HG03045 (cell line): Measurements from ENCODE around the gene HOXB2.

Experiments
- ATAC-seq: cut with Tn5 transposase; IDR thresholded peaks from one replicate; pipeline ENCODE4 v1.9.1; 2021; ENCODE audit warnings: mild to moderate bottlenecking, moderate library complexity; ENCODE audit not compliant: unreplicated experiment

The HOXB2 gene

DNA sequence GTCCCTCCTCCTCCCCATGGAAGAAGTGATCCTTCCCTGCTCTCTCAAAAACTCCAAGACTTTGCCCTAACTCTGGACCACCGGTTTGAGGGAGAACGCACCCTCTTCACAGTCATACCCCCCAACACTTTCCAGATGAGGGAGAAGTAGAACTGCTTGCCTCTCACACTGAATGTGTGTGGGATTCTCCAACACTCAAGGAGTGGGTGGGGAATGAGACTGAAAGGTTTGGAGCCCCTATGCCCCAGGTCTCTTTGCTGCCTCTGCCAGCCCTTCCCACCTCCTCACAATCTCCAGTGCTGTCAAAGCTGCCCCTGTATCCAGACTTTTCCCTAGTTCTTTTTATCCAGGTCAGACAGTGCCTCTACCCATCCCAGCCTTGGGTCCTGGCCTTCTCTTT, 21.8 kb upstream of the HOXB2 start:
- ATAC-seq = no peak

DNA sequence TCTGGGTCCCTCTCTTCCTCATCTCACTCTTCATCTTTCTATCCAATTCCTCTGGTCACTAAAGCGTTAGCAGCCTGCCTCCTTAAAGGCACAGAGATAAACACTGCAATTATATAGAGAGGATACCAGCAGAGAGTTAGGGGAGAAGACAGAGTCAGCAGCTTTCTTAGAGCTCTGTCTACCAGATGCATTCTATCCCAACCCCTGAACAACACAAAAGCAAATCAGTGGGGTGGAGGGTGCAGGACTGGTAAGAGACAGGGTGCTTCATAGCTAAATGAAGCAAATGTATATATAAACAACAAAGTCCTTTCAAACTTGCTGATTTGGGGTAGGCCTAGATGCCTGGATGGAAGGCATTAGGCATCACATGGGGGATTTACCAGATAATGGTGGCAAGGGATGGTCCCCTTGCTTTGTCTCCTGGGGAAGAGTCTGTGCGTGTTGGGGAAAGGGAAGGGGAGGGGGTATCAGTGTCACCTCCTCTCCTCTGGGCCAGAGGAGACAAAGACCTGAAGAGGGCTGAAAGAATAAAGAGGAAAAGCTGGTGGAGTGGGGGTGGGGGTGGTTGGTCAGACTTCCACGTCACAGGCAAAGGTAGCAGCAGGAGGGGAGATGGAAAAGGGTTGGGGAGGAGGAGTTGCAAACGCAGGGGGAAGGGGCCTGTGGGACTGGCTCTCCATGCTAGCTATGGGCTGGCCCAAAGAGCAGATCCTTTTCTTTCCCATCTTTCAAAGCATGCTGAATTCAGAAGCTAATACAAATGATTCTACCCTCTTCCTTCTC, 21.2 kb upstream of the HOXB2 start:
- no peak for ATAC-seq

DNA sequence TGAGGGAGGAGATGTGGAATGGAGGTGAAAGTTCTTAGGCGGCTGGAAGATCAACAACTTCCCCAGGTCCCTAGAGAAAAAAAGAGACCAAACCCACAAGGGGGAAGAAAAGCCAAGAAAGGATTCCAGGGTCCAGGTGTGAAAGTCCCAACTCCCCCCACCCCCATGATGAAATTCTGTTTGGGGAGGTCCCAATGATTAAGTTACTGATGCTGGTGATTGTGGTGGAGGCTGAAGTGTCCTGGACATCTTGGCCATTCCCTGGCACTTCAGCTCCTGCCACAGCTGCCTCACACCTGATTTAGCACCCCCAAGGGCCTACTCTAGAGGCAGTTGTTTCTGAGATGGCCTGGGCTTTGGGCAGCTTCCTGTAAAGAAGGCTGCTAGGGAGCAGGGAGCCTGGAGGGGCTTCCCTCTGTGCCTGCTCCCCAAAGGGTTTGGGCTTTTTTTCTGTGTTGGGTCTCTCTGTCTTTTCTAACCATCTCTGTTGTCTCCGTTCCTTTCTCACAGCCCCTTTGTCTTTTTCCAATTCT, 20.2 kb upstream of the HOXB2 start:
- ATAC-seq = no peak

DNA sequence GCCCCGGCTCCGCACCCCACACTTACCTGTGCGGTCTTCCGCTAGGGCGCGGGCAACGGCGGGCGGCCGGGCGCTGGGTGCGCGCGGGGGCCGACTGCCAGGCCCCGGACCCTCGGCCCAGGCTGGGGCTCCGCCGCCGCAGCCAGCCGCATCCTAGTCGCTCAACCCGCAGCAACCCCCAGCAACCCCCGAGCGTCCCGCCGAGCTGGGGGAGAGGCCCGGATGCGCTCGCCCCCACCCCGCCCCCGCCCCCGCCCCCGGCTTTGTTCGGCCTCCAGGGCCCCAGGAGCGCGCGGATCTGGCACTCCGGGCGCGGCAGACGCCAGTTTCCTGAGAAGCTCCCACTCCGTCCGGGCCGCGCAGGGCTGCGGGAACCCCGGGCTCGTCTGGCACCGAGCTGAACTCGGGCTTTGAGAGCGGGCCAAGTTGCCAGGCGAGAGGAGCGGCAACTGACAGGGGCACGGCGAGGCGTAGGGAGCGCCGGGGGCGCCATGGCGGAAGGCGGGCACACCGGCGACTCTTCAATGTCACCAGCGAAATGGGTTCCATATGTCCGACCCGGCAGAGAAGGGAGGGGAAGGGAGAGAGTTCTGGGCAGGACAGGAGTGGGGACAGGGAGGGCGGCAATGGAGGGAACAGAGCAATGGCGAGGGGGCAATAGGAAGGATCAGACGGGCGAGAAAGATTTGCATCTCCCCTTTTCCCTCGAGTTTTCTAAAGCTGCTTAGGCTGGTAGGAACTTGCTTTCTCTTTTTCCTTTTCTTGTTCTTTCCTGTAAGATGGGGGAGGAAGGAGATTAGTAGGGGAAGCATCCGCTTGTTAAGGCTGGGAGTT, 19.5 kb upstream of the HOXB2 start:
- no peak for ATAC-seq

DNA sequence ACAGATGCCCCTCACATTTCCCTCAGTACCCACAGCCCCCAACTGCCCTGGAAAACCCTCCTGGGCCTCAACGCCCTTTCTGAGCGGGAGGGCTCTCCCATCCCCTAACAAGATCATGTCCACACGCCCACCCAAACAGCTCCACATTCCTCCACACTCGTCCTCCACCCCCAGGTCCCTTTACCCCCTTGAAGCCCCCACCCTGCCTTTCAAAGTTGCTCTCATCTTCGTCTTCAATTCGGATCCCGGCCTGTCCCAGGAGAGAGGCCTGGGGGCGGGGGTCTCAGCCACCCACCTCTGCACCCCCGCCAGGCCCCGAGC, 18.9 kb upstream of the HOXB2 start:
- no peak for ATAC-seq

DNA sequence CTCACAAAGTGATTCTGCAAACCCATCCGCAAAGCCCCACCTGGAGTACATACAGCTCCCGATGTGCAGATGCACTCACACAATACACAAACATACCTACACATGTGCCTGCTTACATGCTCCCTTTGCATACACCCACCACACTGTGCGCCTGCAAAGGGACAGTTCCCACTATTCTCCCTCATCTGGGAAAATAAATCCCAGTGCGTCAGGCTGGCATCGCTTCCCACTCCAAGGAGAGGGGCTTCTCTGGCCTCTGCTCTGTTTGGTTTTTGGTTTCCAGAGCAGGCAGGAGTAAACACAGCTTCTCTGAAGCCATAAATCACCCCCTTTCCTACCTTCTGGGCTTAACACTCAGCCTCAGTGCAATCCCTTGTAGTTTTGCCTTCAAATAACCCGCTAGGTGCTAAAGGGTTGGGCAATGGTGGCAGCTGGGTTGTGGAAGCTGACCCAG, 18.5 kb upstream of the HOXB2 start:
- ATAC-seq = no peak

DNA sequence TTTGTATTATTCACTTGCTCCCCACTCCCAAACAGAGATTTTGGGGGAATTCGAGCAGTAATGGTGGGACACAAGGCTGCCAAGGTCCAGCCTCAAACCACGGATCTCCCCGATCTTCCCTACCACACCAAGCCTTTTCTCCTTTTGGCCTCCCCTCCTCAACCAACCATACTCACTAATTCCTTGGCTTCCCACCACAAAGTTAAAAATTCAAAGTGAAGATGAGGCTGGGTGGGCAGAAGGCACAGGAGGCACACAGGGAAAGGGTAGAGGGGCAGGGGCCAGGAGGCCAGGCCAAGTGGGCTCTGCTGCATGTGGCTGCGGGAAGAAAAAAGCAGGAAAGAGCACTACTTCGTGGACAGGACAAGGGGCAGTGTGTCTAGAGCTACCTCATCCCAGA, 18.0 kb upstream of the HOXB2 start:
- ATAC-seq = no peak

DNA sequence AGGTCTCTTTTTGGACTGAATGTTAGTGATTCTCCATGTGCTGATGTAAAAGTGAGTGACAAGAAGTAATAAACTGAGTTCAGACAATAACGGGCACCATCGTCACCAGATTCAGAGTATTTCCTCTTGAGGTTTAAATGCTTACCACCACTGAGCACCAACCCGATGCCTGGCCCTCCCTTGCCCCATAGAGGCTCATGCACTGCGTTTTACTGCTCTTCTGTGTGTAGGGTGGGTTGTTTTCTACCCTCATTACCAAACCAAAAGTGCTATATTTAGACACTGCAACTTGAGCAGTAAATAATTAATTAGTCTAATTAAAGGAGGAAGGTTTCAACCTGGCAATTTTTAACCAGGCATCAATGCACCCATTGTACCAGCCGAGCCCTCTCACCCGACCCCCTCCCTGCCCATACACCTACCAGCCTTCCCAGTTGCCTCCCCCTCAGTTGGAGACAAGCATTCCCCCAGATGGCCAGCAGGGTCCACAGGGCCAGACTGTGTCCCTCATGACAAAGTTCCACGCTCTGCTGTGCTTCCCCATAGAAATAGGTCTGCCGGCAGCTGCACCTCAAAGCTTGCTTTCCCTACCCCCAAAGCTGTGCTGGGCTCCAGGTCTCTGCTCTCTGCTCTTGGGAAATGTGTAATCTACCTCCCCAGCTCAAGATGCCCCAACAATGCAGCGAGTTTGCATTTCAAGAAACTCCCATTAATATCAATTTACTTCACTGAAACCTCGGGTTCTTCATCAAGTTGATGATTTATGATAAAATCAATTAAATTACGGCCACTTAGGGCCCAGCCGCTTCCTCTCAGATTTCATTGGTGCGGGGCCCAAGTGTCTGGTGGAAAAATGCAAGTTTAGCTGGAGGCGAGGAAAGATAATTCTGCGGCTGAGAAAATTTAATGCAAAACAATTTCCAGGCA, 17.2 kb upstream of the HOXB2 start:
- ATAC-seq = no peak

DNA sequence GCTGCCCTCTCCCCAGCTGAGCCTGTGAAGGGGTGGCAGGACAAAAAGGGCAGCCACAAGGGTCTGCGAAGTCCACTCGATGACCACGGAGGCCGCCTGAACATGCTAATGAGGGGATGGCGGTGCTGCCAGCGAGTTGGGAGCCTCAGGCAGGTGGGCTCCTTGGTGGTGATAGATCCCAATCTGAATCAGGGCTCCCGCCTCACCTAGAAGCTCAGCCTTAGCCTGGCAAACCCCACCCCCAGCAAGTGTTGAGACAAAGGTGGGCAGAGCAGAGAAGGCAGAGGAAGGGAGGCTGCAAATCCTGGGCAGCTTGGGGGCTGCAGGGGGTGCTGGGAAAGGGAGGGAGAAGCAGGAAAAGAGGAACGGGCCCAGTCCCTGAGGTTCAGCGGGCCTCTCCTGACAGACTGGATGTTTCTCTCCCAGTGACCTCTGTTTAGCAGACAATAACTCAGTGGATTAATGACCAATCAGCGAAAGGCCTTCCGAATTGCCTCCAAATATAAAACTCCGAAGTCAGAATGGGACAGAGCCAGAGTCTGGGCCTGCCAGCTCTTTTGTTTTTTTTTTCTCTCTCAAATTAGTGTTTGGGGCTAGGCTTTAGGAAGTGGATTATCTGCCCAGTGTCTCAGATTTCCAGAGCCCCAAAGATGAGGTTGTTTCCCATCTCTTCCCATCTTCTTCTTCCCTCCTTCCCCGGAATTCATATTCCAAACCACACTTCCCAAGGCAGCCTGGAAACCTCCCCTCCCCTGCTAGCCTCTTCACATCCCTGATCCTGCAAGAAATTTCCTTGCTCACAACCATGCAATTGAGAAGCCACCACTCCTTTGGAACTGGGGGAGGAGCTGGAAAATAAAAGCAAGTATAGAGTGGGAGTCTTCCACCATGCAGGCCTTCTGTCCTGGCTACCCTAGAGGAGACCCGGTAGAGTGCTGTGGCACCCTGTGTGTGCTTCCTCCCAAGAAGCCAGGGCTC, 15.2 kb upstream of the HOXB2 start:
- ATAC-seq = no peak

DNA sequence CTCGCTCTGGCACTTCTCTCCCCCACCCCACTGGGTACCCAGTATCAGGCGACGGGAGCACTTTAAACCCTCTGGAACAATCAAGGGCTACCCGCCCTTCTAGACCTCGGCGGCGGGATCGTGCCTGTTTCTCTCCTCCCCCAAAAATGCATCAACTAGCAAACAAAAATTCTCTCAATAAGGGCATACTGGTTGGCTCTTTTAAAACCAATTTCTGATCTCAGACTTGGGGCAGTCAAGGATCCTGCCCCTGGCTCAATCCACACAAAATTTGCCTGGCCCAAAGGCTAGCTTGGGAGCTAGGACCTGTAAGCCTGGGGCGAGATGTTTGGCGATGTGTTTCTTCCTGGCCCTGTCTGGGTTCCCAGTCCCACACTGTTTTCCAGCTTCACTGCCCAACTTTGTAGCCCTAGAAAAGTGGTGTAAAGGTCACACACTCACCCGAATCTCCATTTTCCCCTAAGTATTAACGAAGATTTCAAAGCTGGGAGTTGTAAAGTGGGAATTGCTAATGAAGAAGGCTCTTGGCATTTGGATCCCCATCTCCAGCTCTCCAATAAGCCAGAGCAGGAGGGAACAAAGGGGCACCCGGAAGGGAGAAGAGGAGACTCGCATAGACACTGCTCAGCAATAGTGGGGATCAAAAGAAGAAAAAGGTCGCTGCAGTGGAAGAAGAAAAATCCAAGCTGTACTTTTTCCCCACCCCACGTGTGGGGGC, 14.4 kb upstream of the HOXB2 start:
- ATAC-seq = no peak

DNA sequence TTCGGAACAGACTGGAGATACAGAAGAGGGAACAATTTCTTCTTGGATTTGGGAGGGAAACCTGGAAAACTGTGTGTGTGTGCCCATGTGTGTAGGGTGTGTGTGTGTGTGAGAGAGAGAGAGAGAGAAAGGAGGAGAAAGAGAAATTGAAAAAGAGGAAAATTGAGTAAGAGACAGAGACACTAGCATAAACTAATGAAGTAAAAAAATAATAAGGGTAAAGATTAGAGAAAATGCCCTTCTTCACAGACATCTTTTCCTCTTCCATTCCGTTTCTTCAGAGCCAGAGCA, 13.9 kb upstream of the HOXB2 start:
- ATAC-seq = no peak

DNA sequence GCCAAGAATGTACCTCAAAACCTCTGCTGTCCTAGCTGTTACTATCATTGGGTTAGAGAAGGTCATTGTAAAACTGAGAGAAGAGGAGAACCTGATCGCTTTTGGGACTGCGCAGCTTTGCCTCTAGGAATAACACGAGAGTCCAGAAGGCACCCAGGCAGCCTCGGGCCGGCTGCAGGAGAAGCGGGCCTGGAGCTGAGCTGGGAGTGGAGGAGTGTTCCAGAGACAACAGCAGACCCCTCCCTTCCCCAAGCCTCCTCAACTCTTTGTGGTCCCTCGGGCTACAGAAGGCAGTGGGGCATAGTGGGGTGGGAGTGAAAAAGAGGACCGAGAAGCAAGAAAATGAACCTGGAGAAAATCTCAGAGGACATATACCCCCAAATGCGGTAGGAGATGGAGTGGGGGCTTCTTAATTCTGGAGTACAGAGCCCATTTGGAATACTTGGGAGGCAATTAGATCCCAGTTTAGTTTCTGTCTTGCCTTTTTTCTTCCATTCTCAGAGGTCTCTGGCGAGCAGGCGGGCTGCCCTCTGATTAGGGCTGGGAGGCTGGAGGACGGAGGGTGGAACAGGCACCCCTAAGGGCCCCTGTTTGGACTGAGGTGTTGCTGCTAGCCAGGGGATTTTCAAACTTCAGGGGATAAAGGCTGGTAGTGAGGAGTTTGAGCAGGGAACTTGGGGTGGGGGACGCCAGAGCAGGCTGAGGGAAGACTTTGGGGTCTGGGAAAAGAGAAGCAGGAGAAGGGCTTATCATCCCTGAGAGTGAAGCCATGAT, 13.3 kb upstream of the HOXB2 start:
- no peak for ATAC-seq

DNA sequence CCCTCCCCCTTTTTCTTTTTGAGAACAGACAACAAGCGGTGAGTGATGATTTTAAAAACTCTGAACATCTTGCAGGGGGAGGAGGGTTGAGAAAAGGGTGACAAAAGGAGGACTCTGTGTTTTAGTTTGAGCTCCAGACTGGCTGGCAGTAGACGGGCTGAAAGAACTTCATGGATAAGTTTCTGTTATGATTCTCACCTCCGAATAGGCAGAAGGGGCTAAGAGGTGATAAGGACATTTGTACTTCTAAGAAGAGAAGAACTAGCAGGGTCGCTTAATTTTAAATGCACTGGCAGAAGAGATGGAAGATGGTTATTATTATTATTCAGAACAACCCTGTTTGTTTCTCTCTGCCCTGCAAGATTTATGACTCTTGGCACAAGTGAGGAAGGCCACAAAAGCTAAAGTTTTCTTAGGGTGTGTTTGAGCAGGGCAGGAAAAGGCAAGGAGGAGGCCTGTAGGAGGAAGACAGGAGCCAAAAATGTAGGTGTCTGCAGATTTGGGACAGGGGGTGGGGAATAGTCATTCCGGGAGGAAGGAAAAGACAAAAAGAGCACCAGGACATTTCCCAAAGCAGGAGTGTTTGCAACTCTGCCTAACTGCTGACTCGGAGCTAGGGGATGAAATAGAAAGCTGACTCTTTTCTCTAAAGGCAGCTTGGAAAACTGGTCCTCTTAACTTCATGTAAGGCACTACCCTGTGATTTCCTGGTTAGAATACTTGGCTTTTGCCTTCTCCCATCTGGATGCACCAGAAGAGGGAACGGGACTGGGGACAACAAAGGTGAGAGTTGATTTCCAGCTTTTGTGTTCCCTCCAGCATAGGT, 11.9 kb upstream of the HOXB2 start:
- no peak for ATAC-seq

DNA sequence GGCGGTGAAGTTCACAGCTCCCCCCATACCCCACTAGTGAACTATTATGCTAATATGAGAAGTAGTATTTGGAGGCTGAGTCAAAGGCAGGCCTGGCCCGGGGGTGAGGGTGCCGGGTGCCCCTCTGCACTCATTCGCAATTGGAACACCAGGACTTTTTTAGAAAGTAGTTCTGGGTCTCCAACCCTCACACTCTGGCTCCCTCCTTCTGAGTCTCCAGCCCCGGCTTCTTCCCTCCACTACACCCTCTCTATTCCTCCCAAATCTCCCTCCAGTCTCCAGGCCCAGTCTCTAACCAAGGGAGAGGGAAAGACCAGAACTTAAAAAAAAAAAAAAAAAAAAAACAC, 11.3 kb upstream of the HOXB2 start:
- no peak for ATAC-seq

DNA sequence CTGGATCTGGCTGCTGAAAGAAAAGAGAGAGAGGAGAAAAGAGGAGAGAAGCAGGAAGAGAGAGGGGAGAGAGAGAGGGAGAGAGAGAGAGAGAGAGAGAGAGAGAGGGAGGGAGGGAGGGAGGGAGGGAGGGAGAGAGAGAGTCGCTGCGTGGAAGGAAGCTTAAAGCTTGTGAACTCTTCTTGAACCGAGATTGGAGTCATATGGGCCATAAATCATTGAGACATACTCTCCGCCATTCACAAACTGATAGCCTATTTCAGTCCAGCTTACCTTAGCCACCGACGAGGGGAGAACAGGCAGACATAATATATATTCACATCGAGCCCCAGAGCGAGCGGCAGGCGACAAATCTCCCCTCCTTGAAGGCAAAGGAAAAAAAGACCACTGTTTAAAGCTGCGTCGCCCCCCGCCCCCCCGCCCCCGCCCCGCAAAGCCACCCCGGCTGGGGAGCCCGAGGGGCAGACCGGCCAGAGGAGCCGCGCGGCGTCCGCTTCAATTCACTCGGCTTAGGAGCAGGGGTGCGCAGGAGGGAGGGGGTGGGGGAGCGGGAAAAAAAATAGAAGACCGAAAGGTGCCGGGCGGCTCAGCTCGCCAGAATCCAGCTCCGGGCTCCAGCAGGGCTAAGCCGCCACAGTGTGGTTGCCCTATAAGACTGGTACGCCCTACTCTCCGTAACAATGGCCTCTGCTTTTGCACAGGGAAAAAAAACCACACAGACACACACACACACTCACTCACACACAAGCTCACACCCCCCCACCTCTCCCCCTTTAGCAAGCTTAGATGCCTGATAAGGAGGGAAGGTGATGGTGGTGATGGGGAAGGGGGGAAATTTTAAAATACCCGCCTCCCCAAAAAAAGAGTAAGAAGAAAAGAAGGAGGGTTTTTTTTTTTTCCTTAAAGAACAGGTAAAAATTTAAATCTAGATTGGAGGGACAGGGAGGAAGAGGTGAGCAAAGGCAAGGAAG, 10.6 kb upstream of the HOXB2 start:
- ATAC-seq = no peak

DNA sequence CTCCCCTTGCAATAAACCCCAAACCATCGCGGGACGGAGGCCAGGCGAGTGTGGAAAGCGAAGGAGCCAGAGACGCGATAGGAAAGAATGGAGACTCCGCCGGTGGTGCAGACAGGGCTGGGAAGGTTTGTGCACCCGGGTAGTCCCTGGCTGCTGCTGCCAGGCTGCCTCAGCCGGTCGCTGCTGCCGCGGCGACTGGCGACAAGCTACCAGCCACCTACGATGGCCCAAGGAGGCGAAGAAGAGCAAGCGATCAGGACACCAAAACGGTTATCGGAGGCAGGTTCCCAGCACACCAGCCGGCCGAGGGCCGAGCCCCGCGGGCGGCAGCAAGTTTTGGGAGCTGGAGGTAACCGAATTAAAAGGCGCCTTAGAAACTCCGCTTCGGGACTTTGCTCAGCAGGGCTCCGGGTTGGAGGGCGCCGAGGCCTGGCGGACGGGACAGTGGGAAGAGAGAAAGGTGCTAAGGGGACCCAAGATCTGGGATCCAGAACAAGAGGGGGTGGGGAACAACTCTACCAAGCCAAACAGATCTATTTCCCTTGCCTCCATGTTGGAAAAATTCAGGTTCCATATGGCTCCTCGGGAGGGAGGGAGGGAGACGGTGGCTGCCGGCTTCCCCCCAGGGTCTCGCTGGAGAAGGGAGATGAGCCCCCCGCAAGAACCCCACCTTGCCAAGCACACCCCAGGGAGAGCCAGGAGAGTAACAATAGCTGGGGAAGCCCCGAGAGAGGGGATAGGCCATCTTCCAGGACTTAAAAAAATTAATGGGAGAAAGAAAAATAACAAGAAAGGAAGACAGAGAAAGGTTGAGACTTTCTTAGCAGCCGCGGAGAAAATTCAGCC, 9.7 kb upstream of the HOXB2 start:
- no peak for ATAC-seq
